Measurements from ENCODE around the gene ATRN.
"Not testable (repeated sequence)": the region's sequence is repeated elsewhere in the genome, so short reads cannot be mapped to it uniquely, and the experiment has no call there.

ATRN gene

GRCh38 chr20:3470627-3471396 lies at the start of gene ATRN:
ATRN (plus strand) TSS chr20:3471018; CDS start chr20:3471108, 90 bp downstream.
- Histone ChIP-seq H3K4me1 (ENCODE audit: insufficient read depth, low read length) (peaks cover 28% of the 10 kb centered on the region), H3K9ac (ENCODE audit: low read length) (peak within 1 kb of the TSS; percentile 67), H3K27ac (ENCODE audit: low read depth, low read length) (peak within 1 kb of the TSS; percentile 82)

GRCh38 chr20:3421985-3422384 lies 48.8 kb upstream of the ATRN start:
- Histone ChIP-seq H3K36me3 (ENCODE audit: insufficient read depth, low read length) (no peaks in the 10 kb centered on the region), H3K4me1 (ENCODE audit: insufficient read depth, low read length) (no peaks in the 10 kb centered on the region), H3K4me3 (ENCODE audit: low read depth in 1 of 2, low read length in 2 of 2) (no peak overlapping the region), H3K27me3 (ENCODE audit: control insufficient read depth in 1 of 2, insufficient read depth in 2 of 2, low read length in 2 of 2) (no peaks in the 10 kb centered on the region), H3K27ac (ENCODE audit: low read depth, low read length) (no peak overlapping the region), H3K9ac (ENCODE audit: low read length) (no peak overlapping the region), H3K9me3 (ENCODE audit: low read length) (no peaks in the 10 kb centered on the region)

More at GRCh38 chr20:3470627-3471396, at the start of gene ATRN:
- peak within 1 kb of the TSS; percentile 74 to 94 for H3K4me3 ChIP-seq (ENCODE audit: low read depth in 1 of 2, low read length in 2 of 2)
- no peaks in the 10 kb centered on the region for H3K36me3 ChIP-seq (ENCODE audit: insufficient read depth, low read length)
- H3K9me3 ChIP-seq (ENCODE audit: low read length) = no peaks in the 10 kb centered on the region
- H3K27me3 ChIP-seq (ENCODE audit: control insufficient read depth in 1 of 2, insufficient read depth in 2 of 2, low read length in 2 of 2) = no peaks in the 10 kb centered on the region

GRCh38 chr20:3423126-3423525 lies 47.7 kb upstream of the ATRN start:
- no peak overlapping the region for H3K4me3 ChIP-seq (ENCODE audit: low read depth in 1 of 2, low read length in 2 of 2)
- no peaks in the 10 kb centered on the region for H3K4me1 ChIP-seq (ENCODE audit: insufficient read depth, low read length)
- H3K27me3 ChIP-seq (ENCODE audit: control insufficient read depth in 1 of 2, insufficient read depth in 2 of 2, low read length in 2 of 2) = no peaks in the 10 kb centered on the region
- H3K27ac ChIP-seq (ENCODE audit: low read depth, low read length) = no peak overlapping the region
- no peaks in the 10 kb centered on the region for H3K36me3 ChIP-seq (ENCODE audit: insufficient read depth, low read length)
- H3K9me3 ChIP-seq (ENCODE audit: low read length) = no peaks in the 10 kb centered on the region
- no peak overlapping the region for H3K9ac ChIP-seq (ENCODE audit: low read length)

- H3K9ac ChIP-seq (ENCODE audit: low read length); H3K4me1 ChIP-seq (ENCODE audit: insufficient read depth, low read length); H3K4me3 ChIP-seq (ENCODE audit: low read depth in 1 of 2, low read length in 2 of 2); H3K27ac ChIP-seq (ENCODE audit: low read depth, low read length); H3K27me3 ChIP-seq (ENCODE audit: control insufficient read depth in 1 of 2, insufficient read depth in 2 of 2, low read length in 2 of 2); H3K9me3 ChIP-seq (ENCODE audit: low read length); H3K36me3 ChIP-seq (ENCODE audit: insufficient read depth, low read length): not testable (repeated sequence)
Measured at GRCh38 chr20:3426766-3427165, 44.1 kb upstream of the ATRN start.

GRCh38 chr20:3430376-3431069 lies 40.3 kb upstream of the ATRN start:
- no peaks in the 10 kb centered on the region for H3K9me3 ChIP-seq (ENCODE audit: low read length)
- no peaks in the 10 kb centered on the region for H3K36me3 ChIP-seq (ENCODE audit: insufficient read depth, low read length)
- H3K4me3 ChIP-seq (ENCODE audit: low read depth in 1 of 2, low read length in 2 of 2) = no peak overlapping the region
- no peaks in the 10 kb centered on the region for H3K27me3 ChIP-seq (ENCODE audit: control insufficient read depth in 1 of 2, insufficient read depth in 2 of 2, low read length in 2 of 2)
- no peak overlapping the region for H3K27ac ChIP-seq (ENCODE audit: low read depth, low read length)
- no peak overlapping the region for H3K9ac ChIP-seq (ENCODE audit: low read length)
- no peaks in the 10 kb centered on the region for H3K4me1 ChIP-seq (ENCODE audit: insufficient read depth, low read length)

- no peaks in the 10 kb centered on the region for H3K9me3 ChIP-seq (ENCODE audit: low read length)
- H3K4me3 ChIP-seq (ENCODE audit: low read depth in 1 of 2, low read length in 2 of 2) = no peak overlapping the region
- H3K9ac ChIP-seq (ENCODE audit: low read length) = no peak overlapping the region
- H3K4me1 ChIP-seq (ENCODE audit: insufficient read depth, low read length) = no peaks in the 10 kb centered on the region
- H3K27ac ChIP-seq (ENCODE audit: low read depth, low read length) = no peak overlapping the region
- H3K36me3 ChIP-seq (ENCODE audit: insufficient read depth, low read length) = no peaks in the 10 kb centered on the region
- no peaks in the 10 kb centered on the region for H3K27me3 ChIP-seq (ENCODE audit: control insufficient read depth in 1 of 2, insufficient read depth in 2 of 2, low read length in 2 of 2)
Measured at GRCh38 chr20:3431109-3431508, 39.7 kb upstream of the ATRN start.

- Histone ChIP-seq H3K9me3 (ENCODE audit: low read length) (no peaks in the 10 kb centered on the region), H3K27ac (ENCODE audit: low read depth, low read length) (no peak overlapping the region), H3K36me3 (ENCODE audit: insufficient read depth, low read length) (no peaks in the 10 kb centered on the region), H3K4me3 (ENCODE audit: low read depth in 1 of 2, low read length in 2 of 2) (no peak overlapping the region), H3K4me1 (ENCODE audit: insufficient read depth, low read length) (no peaks in the 10 kb centered on the region), H3K27me3 (ENCODE audit: control insufficient read depth in 1 of 2, insufficient read depth in 2 of 2, low read length in 2 of 2) (no peaks in the 10 kb centered on the region), H3K9ac (ENCODE audit: low read length) (no peak overlapping the region)
Measured at GRCh38 chr20:3432844-3433243, 38.0 kb upstream of the ATRN start.

- Histone ChIP-seq H3K9ac (ENCODE audit: low read length) (no peak overlapping the region), H3K9me3 (ENCODE audit: low read length) (no peaks in the 10 kb centered on the region), H3K36me3 (ENCODE audit: insufficient read depth, low read length) (no peaks in the 10 kb centered on the region), H3K27me3 (ENCODE audit: control insufficient read depth in 1 of 2, insufficient read depth in 2 of 2, low read length in 2 of 2) (no peaks in the 10 kb centered on the region), H3K4me1 (ENCODE audit: insufficient read depth, low read length) (no peaks in the 10 kb centered on the region), H3K4me3 (ENCODE audit: low read depth in 1 of 2, low read length in 2 of 2) (no peak overlapping the region), H3K27ac (ENCODE audit: low read depth, low read length) (no peak overlapping the region)
Measured at GRCh38 chr20:3433744-3434143, 37.1 kb upstream of the ATRN start.

- no peaks in the 10 kb centered on the region for H3K9me3 ChIP-seq (ENCODE audit: low read length)
- H3K4me1 ChIP-seq (ENCODE audit: insufficient read depth, low read length) = no peaks in the 10 kb centered on the region
- no peak overlapping the region for H3K27ac ChIP-seq (ENCODE audit: low read depth, low read length)
- no peaks in the 10 kb centered on the region for H3K36me3 ChIP-seq (ENCODE audit: insufficient read depth, low read length)
- no peak overlapping the region for H3K9ac ChIP-seq (ENCODE audit: low read length)
- H3K27me3 ChIP-seq (ENCODE audit: control insufficient read depth in 1 of 2, insufficient read depth in 2 of 2, low read length in 2 of 2) = no peaks in the 10 kb centered on the region
- H3K4me3 ChIP-seq (ENCODE audit: low read depth in 1 of 2, low read length in 2 of 2) = no peak overlapping the region
Measured at GRCh38 chr20:3434232-3434631, 36.6 kb upstream of the ATRN start.

- H3K9ac ChIP-seq (ENCODE audit: low read length) = no peak overlapping the region
- no peaks in the 10 kb centered on the region for H3K4me1 ChIP-seq (ENCODE audit: insufficient read depth, low read length)
- H3K27me3 ChIP-seq (ENCODE audit: control insufficient read depth in 1 of 2, insufficient read depth in 2 of 2, low read length in 2 of 2) = no peaks in the 10 kb centered on the region
- H3K9me3 ChIP-seq (ENCODE audit: low read length) = no peaks in the 10 kb centered on the region
- H3K27ac ChIP-seq (ENCODE audit: low read depth, low read length) = no peak overlapping the region
- H3K4me3 ChIP-seq (ENCODE audit: low read depth in 1 of 2, low read length in 2 of 2) = no peak overlapping the region
- H3K36me3 ChIP-seq (ENCODE audit: insufficient read depth, low read length) = no peaks in the 10 kb centered on the region
Measured at GRCh38 chr20:3436864-3437574, 33.8 kb upstream of the ATRN start.

GRCh38 chr20:3446779-3447178 lies 24.0 kb upstream of the ATRN start:
- Histone ChIP-seq H3K27me3 (ENCODE audit: control insufficient read depth in 1 of 2, insufficient read depth in 2 of 2, low read length in 2 of 2) (no peaks in the 10 kb centered on the region), H3K4me1 (ENCODE audit: insufficient read depth, low read length) (no peaks in the 10 kb centered on the region), H3K9me3 (ENCODE audit: low read length) (no peaks in the 10 kb centered on the region), H3K27ac (ENCODE audit: low read depth, low read length) (no peak overlapping the region), H3K4me3 (ENCODE audit: low read depth in 1 of 2, low read length in 2 of 2) (no peak overlapping the region), H3K36me3 (ENCODE audit: insufficient read depth, low read length) (no peaks in the 10 kb centered on the region), H3K9ac (ENCODE audit: low read length) (no peak overlapping the region)

All from muscle layer of colon (tissue), 2 donors.